GDM1 (cell line): Measurements from ENCODE around the gene VOPP1.

ENCODE experiments used
- DNase-seq: peaks from one replicate; lab custom pipeline; 2025; lab: John Stamatoyannopoulos, UW

The VOPP1 gene

GRCh38 chr7:55554038-55554437, 18.3 kb downstream of the VOPP1 start:
- DNase-seq, result no peak

GRCh38 chr7:55553024-55553345, 19.3 kb downstream of the VOPP1 start:
- DNase-seq, result no peak

DNA sequence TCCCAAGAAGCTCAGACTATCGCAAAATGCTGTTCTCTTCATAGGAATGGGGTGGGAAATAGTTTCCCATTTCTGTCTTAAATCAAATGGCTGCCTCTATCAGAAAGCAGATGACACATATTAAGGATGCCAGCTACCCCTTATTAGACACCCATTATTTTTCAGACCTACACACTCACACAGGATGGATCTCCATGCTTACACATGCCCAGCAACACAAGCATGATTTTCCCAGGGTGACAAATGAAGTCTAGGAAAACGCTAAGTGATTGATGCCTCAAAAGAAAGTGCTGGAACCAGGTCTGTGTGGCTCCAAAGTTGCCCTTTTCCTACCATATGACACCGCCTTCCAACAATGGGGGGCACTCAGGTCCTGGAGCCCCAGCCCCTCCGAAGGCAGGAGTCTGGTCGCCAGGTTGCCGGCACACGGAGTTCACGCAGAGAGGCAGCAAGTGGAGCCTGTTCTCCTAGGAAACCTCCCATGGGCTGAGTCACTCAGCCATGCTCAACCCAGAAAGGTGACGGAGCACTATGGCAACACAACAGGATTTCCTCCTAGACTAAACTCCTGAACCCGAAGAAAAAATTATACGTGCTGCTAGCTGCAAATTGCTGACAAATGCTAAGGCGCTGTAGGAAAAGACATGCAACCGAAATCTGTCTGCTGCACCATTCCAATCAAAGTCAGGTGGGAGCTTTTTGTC, 19.8 kb downstream of the VOPP1 start:
- peak; percentile 59 for DNase-seq

- no peak for DNase-seq
Observed at GRCh38 chr7:55550841-55551537, 21.3 kb downstream of the VOPP1 start.

DNA sequence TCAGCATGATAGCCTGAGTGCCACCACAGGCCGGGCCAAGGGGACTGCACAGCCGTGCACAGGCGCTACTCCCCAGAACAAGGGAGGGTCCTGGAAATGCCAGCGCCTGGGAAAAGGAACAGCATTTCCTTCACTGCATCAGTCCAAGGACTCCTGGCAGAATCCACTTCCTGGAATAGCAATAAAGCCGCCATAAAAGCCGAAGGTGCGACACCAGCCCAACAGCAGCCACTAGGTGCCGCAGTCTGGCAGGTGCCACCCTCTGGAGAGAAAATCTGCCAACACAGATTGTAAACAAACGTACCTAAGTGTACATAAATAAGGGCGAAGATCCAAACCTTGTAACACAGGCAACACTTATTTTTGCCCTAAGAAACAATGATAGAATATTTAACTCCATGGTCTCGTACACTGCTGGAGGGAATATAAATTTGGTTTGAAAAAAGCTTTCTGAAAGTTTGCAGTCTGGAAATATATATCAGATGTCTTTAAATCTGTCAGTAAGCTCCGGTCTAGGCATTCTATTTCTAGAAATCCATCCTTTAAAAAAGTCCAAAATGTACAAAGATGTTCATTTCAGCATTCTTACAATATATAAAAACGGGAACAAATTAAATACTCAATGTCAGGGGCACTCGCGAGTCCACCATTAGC, 22.2 kb downstream of the VOPP1 start:
- DNase-seq, result no peak

DNA sequence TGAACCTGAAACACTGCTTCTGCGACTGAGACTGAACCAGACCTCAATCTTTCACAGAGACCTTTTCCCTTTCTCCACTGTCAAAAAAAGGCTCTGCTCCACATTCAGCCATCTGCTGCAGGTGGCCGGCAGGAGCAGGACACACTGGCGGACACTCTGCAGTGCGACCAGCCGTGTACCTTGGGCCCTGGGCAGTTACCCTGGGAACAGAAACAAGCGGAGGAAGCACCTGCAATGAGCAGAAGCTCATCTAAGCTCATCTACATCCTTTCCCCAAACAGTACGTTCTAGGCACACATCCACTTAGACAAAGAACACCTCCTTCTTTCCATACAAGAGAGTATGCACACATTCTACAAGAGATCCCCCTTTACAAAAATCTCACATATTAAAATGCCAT, 22.8 kb downstream of the VOPP1 start:
- no peak for DNase-seq

DNA sequence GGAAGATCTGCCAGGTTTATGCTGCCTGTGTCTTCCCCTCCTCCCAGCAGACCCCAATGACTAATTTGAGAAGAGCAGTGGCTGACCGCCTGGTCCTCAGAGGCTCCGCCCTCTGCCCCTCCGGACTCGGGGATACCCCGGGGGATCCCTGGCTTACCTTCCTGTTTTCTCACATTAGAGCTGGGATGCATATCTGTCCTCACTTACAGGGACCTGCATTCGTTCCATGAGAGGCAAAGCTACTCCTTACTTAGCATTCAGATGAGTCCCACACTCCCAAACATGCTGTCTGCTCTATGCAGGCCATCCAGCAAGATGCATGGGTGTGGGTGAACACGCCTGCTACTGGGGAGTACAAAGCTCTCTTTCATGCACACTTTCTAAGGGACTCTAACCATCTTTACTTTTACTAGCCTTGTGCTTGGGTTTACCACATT, 24.0 kb downstream of the VOPP1 start:
- no peak for DNase-seq

DNA sequence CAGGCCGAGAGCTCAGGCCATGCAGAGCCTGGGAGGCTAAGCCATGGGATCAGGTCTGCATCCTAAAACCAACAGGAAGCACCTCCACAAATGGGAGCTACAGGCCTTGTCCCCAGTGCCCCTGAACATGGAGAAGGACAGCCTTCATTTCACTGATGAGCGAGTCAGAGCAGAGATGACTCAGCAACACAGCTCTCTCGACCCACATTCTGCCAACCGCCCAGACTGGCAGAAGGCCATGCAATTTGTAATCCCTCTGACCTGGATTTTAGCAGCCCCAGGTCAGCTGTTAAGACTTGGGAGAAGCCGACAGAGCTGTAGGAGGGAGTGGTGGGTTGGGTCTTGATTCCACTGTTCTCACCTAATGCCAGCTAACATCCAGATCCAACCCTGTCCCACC, 25.5 kb downstream of the VOPP1 start:
- DNase-seq, result peak; percentile 46

DNA sequence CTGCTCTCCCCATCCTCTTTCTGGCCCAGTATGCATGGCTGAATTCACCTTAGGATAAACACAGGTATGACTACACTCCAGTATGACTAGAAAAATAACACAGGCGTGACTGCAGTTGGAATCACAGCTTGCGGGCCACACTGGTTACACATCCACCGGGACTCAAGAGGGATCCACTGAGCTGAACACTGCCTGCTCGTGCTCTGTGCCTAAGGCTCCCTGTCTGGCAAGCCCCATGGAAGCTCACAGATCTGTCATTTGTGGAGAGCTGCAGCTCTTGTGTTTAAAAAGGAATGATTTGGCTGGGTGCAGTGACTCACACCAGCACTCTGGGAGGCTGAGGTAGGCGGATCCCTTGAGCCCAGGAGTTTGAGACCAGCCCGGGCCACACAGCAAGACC, 26.8 kb downstream of the VOPP1 start:
- no peak for DNase-seq

- no peak for DNase-seq
Observed at GRCh38 chr7:55540226-55540858, 32.0 kb downstream of the VOPP1 start.

GRCh38 chr7:55539380-55539779, 32.9 kb downstream of the VOPP1 start:
- DNase-seq, result no peak

- DNase-seq, result no peak
Observed at GRCh38 chr7:55538538-55538937, 33.8 kb downstream of the VOPP1 start.

- DNase-seq, result no peak
Observed at GRCh38 chr7:55537458-55537990, 34.8 kb downstream of the VOPP1 start.

- DNase-seq, result no peak
Observed at GRCh38 chr7:55536619-55537457, 35.5 kb downstream of the VOPP1 start.

DNA sequence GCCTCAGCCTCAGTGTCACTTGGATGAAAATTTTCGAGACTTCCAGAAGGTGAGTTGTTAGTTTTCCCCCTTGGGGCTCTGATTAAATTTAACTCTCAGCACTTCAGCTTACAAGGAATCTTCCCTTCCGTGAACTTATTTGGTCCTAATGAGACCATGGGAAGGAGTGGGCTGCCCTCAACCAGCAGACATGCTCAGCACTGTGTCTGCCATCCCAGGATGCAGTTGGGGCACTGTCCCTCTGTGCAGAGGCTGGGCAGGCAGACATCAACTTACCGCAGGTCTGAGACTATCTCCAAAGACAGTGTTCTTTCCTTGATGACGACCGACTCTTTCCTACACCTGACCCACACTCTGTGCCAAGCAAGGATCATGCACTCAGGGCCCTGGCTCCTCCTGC, 36.7 kb downstream of the VOPP1 start:
- DNase-seq, result no peak

GRCh38 chr7:55534916-55535590, 37.2 kb downstream of the VOPP1 start:
- DNase-seq, result no peak

DNA sequence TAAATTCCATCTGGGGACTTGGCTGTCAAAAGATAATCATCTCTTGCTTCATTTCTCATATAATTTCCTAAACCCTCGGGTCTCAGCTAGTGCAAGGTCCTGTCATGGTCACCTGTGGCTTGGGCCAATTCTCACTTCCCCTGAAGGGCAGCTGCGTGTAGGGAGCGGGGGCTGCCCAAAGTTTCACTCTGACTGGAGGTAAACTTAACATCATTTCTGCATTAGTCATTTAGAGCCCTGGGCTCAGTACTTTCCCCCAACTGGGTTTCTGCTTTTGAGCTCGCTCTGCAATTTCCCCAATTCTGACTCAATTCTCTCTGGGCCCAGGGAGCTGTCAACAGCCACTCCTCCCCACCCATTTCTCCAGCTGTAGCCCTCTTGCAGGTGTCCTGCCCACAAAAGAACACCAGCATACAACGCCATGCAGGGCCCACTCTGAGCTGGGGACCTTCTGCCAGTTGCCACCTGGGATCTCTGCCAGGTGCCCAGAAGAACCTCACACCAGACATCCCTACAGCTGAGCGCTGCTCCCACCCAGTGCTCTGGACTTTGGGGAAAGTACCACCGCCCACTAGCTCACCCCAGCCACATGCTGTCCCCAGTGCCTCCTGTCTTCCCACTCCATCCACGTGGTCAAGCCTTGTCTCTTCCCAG, 37.9 kb downstream of the VOPP1 start:
- no peak for DNase-seq

DNA sequence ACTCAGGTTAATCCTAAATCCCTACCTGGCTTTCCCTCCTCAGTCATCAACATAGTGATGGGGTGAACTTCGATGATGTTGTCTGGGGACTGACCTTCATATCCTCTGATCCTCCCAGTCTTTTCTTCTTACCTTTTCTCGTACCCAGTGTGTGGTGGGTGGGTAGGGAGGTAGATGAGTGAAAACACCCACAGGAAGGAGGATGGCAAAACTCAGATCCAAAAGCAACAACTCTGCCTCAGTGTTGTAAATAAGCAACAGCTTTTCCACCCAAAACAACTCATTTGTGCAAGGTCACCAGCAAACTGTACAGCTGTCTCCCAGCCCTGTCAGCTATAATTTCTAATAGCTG, 38.6 kb downstream of the VOPP1 start:
- DNase-seq, result no peak

DNA sequence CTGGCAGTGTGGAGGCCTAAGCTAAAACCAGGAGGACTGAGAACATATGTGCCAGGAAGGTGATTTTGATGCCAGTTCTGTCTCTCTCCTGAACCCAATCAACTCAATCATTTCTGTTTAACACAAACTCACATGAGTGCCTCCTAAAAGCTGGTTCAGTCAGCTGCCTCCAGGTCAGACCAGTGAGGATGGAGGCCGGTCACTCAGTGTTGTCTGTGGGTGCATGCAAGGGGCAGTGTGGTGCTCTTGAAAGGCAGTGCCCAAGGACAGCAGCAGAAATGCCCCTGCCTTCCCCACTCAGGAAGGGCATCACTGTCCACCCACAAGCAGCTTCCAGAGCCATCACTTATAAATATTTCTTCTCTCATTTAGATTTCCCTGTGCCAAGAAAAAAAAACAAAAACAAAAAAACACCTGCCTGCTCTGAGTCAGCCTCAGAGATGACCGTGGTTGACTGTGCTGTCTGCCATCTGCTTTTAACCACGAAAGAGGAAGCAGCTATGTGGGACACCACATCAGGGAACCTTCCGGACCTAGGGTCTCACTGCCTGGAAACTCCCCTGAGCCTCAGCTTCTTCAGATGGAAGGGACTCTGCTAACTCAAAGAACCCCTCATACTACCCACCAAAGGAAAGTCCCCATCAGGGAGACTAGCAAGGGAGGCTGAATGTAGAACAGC, 39.1 kb downstream of the VOPP1 start:
- DNase-seq, result peak; percentile 78
